GM10847 (cell line): Measurements from ENCODE around the gene PSMB1.

Experiments
- POLR2A ChIP-seq: IDR thresholded peaks from 2 replicates; pipeline ENCODE4 v1.6.1; 2011; ENCODE audit not compliant: insufficient read length; ENCODE audit errors: extremely low read depth

Gene PSMB1

GRCh38 chr6:170514908-170515307 lies 38.2 kb downstream of the PSMB1 start:
- TF ChIP-seq POLR2A, result no peak

DNA sequence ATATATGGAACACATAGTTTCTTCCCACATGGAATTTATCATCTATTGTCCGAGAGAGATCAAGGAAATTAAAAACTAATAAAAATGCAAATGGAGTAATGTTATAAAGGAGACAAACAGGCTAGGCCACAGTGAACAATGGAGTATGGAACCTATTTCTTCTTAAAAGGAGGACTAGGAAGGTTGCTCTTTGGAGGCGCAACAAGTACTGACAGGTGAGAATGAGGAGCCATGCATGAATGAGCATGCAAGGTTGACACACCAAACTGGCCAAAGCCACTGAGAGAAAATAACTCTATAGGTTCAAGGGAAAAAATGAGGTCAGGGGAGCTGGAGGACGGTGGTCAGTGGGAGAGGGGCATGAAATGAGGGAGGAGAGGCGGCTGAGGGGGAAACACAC lies 40.9 kb downstream of the PSMB1 start:
- TF ChIP-seq POLR2A, result no peak

GRCh38 chr6:170510631-170511030 lies 42.5 kb downstream of the PSMB1 start:
- no peak for TF ChIP-seq POLR2A

- no peak for TF ChIP-seq POLR2A
Measured at GRCh38 chr6:170509723-170510018, 43.4 kb downstream of the PSMB1 start.

GRCh38 chr6:170506446-170506845 lies 46.7 kb downstream of the PSMB1 start:
- TF ChIP-seq POLR2A, result no peak

GRCh38 chr6:170505306-170505705 lies 47.8 kb downstream of the PSMB1 start:
- no peak for TF ChIP-seq POLR2A

DNA sequence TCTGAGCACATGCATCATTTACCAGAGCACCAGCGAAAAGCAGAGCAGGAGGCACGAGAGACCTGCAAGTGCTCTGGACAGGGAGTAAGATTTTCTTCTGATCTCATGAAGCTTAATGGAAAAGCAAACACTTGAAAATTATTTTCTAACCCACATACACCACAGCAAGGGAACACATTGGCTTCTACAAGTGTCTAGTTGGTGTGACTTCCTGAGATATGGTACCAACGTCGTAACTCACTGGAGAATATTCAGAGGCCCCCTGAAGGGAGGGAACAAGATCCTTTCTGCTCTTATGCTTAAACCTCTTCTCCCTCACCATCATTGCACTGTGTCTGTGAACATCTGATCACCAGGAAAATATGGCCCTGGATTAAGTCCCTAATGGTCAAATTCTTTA lies 48.6 kb downstream of the PSMB1 start:
- no peak for TF ChIP-seq POLR2A

- no peak for TF ChIP-seq POLR2A
Measured at GRCh38 chr6:170503414-170503761, 49.7 kb downstream of the PSMB1 start.

DNA sequence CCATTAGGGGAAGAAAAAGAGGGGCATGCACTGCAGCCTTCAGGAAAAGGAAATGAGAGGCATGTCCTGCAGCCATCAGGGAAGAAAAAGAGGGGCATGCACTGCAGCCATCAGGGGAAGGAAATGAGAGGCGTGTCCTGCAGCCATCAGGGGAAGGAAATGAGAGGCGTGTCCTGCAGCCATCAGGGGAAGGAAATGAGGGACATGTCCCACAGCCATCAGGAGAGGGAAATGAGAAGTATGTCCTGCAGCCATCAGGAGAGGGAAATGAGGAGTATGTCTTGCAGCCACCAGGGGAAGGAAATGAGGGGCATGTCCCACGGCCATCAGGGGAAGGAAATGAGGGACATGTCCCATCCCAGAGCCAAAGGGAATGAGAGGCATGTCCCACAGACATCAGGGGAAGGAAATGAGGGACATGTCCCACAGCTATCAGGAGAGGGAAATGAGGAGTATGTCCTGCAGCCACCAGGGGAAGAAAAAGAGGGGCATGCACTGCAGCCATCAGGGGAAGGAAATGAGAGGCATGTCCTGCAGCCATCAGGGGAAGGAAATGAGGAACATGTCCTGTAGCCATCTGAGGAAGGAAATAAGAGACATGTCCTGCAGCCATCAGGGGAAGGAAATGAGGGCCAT lies 52.0 kb downstream of the PSMB1 start:
- TF ChIP-seq POLR2A, result no peak

DNA sequence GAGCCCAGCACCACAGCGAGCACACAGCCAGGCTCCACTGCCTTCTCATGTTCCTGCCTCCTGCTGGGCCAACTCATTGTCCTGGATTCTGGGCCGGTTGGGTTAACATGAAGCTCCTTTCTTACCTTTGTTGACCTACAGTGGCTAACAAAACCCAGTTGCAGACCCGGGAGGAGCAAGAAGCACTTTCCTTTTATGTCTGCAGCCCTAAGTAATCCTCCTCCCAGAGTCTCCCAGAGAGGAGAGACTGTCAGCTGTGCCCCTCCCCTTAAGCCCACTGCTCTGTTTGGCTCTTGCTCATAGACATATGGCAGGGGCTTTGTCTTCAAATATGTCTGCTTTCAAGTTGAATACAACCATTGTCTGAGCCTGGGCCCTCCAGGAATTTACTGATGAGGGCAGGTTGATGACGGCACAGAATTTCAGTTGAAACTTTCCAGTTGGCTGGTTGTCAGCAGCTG lies 55.2 kb downstream of the PSMB1 start:
- no peak for TF ChIP-seq POLR2A

GRCh38 chr6:170493354-170493753 lies 59.8 kb downstream of the PSMB1 start:
- TF ChIP-seq POLR2A, result no peak

GRCh38 chr6:170490259-170490658 lies 62.8 kb downstream of the PSMB1 start:
- no peak for TF ChIP-seq POLR2A

DNA sequence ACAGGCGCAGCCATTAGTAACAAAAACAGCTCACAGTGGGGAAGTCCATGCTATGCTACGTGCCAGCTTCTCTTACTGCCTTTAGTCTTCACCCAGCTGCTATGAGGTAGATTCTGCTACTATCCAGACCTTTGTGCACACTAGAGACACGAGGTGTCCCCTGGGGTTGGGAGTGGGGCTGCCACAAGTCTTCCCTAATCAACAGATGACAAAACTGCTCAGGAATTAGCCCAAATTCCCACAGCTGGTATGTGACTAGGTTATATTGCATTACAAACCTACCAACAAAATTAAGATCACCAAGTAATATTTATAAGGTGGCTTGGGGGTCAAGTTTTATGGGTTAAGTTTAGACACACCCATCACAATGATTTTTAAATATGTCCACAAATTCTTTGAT lies 63.3 kb downstream of the PSMB1 start:
- TF ChIP-seq POLR2A, result no peak

DNA sequence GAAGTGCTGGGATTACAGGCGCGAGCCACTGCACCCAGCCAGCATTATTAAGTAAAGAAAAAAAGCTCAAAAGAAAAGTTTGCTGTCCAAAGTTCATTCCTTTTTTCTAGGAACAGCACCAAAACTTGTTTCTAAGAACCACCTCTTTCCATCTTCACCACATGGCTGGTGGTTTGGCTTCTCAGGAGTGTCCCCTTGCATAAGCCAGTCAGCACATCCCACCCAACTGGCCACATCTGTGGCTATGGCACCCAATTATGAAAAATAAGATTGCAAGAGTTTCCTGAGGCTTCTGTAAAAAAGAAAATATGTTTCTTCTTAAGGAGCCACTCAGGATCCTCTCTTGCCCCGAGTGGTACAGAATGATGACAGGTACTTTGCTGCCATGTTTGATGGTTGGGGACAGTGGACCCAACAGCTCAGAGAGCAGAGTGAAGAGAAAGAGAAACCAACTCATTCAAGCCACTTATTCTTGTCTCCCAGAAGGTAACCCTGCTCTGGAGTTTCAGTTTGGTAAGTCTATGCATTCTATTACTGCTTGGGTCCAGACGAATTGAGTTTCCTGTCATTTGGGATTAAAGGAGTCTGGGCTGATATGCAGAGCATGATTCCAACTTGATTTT lies 65.3 kb downstream of the PSMB1 start:
- no peak for TF ChIP-seq POLR2A

GRCh38 chr6:170485159-170485558 lies 67.9 kb downstream of the PSMB1 start:
- no peak for TF ChIP-seq POLR2A
